Liver (tissue), 9 donors: ENCODE results near the gene HSFX2. TPM values are rescaled to one million over a fixed set of nuclear protein-coding genes. Genes with fewer than 3 reads are reported as not detected.

Experiments
- DNase-seq: peaks from one replicate; pipeline ENCODE4 v3.0.0-alpha.2; 2017; ENCODE audit warnings: low spot score
- H3K27ac ChIP-seq, 2 donors: one replicate each; pipeline ENCODE4 v1.7.0; 2013; ENCODE audit warnings: inconsistent platforms in 2 of 2, low read length in 2 of 2, control low read depth in 1 of 2, low read depth in 1 of 2, mild to moderate bottlenecking in 1 of 2
- H3K27me3 ChIP-seq, 4 donors: one replicate each; pipeline versions ENCODE4 v1.6.1 to v1.7.0; 2013; ENCODE audit warnings: low read length in 3 of 4, inconsistent platforms in 1 of 4, mild to moderate bottlenecking in 1 of 4, moderate library complexity in 1 of 4; ENCODE audit not compliant: control insufficient read depth in 4 of 4, insufficient read depth in 4 of 4
- H3K36me3 ChIP-seq, 4 donors: one replicate each; pipeline versions ENCODE4 v1.6.1 to v1.7.0; 2013; ENCODE audit warnings: low read length in 3 of 4, mild to moderate bottlenecking in 3 of 4, low read depth in 1 of 4, moderate library complexity in 1 of 4; ENCODE audit not compliant: control insufficient read depth in 4 of 4, insufficient read depth in 3 of 4
- H3K4me1 ChIP-seq, 4 donors: one replicate each; pipeline versions ENCODE4 v1.6.1 to v1.7.0; 2013; ENCODE audit warnings: low read length in 3 of 4, mild to moderate bottlenecking in 3 of 4, moderate library complexity in 1 of 4; ENCODE audit not compliant: control insufficient read depth in 4 of 4, insufficient read depth in 4 of 4
- H3K4me3 ChIP-seq, 3 donors: one replicate each; pipeline versions ENCODE4 v1.6.1 to v1.7.0; 2013; ENCODE audit warnings: low read length in 3 of 3, control low read depth in 1 of 3, low read depth in 1 of 3, mild to moderate bottlenecking in 1 of 3
- H3K9ac ChIP-seq, 2 donors: one replicate each; pipeline ENCODE4 v1.7.0; 2013; ENCODE audit warnings: low read length in 2 of 2, mild to moderate bottlenecking in 2 of 2, moderate library complexity in 2 of 2, control low read depth in 1 of 2, low read depth in 1 of 2
- H3K9me3 ChIP-seq, 4 donors: one replicate each; pipeline versions ENCODE4 v1.6.1 to v1.7.0; 2013; ENCODE audit warnings: low read length in 3 of 4; ENCODE audit not compliant: control insufficient read depth in 4 of 4
- CTCF ChIP-seq: fragments of 150-350 bp; IDR thresholded peaks from 2 replicates; pipeline ENCODE4 v1.5.1; 2017; ENCODE audit warnings: improper control_type of control experiment, low read depth, low read length; ENCODE audit not compliant: missing input control
- FOXA2 ChIP-seq: IDR thresholded peaks from 2 replicates; pipeline ENCODE4 v1.6.1; 2016; ENCODE audit warnings: antibody characterized with exemption
- GABPA ChIP-seq, 2 donors: IDR thresholded peaks in 1 of 2; conservative IDR thresholded peaks in 1 of 2; 2 replicates each; pipeline ENCODE4 v1.6.1; 2016; ENCODE audit warnings: antibody characterized with exemption in 2 of 2, mild to moderate bottlenecking in 1 of 2, moderate library complexity in 1 of 2
- HNF4A ChIP-seq, 2 donors: conservative IDR thresholded peaks; 2 replicates each; pipeline ENCODE4 v1.6.1; 2016; ENCODE audit warnings: antibody characterized with exemption in 2 of 2, mild to moderate bottlenecking in 2 of 2
- JUND ChIP-seq, 2 donors: IDR thresholded peaks; 2 replicates each; pipeline ENCODE4 v1.6.1; 2016; ENCODE audit warnings: antibody characterized with exemption in 2 of 2
- MAX ChIP-seq: IDR thresholded peaks from 2 replicates; pipeline ENCODE4 v1.6.1; 2016; ENCODE audit warnings: antibody characterized with exemption
- NR2F2 ChIP-seq: IDR thresholded peaks from 2 replicates; pipeline ENCODE4 v1.6.1; 2016; ENCODE audit warnings: antibody characterized with exemption
- RAD21 ChIP-seq, 2 donors: IDR thresholded peaks; 2 replicates each; pipeline ENCODE4 v1.6.1; 2016; ENCODE audit warnings: antibody characterized with exemption in 2 of 2, mild to moderate bottlenecking in 2 of 2
- RXRA ChIP-seq, 2 donors: IDR thresholded peaks; 2 replicates each; pipeline ENCODE4 v1.6.1; 2017 to 2018; ENCODE audit warnings: antibody characterized with exemption in 2 of 2, mild to moderate bottlenecking in 1 of 2
- SP1 ChIP-seq: IDR thresholded peaks from 2 replicates; pipeline ENCODE4 v1.6.1; 2018; ENCODE audit warnings: antibody characterized with exemption, mild to moderate bottlenecking
- TAF1 ChIP-seq: conservative IDR thresholded peaks from 2 replicates; pipeline ENCODE4 v1.6.1; 2016; ENCODE audit warnings: antibody characterized with exemption, mild to moderate bottlenecking
- YY1 ChIP-seq: IDR thresholded peaks from 2 replicates; pipeline ENCODE4 v1.6.1; 2016; ENCODE audit warnings: antibody characterized with exemption, mild to moderate bottlenecking
- ZBTB33 ChIP-seq: IDR thresholded peaks from 2 replicates; pipeline ENCODE4 v1.6.1; 2016; ENCODE audit warnings: antibody characterized with exemption
- WGBS: extraction: QIAGEN DNeasy Blood & Tissue Kit; methylation state at CpG from one replicate; pipeline ENCODE4 v1.1.7; 2013; 5-methylcytosine and 5-hydroxymethylcytosine counted together
- polyA plus RNA-seq, 2 donors: library from polyadenylated mRNA; stranded (reverse) in 1 of 2; unstranded in 1 of 2; fragments of 200-250 nt in 1 of 2; fragments of >200 nt in 1 of 2; fragmentation: Nextera tagmentation in 1 of 2; extraction: Ambion mirVana in 1 of 2; gene quantifications; one replicate each; pipeline versions ENCODE4 v1.2.1 to v1.2.3, GENCODE V29; 2013 to 2015
- total RNA-seq, 2 donors: library from RNA; depleted of rRNA; stranded (reverse); fragments of >200 nt; gene quantifications; one replicate each; pipeline ENCODE4 v1.2.3, GENCODE V29; 2014
- TF ChIP-seq, protein P1 (sequence below): IDR thresholded peaks from 2 replicates; pipeline ENCODE4 v1.6.1; 2016; ENCODE audit warnings: antibody characterized with exemption, mild to moderate bottlenecking
- donor health status: healthy.
- donor health status: healthy.
- donor health status: healthy.
- donor health status: healthy.
- donor health status: healthy.

HSFX2 gene
- total and polyA plus RNA-seq, 4 donors: 0.09 to 0.20 (median 0.15) TPM; not detected in 1

DNA sequence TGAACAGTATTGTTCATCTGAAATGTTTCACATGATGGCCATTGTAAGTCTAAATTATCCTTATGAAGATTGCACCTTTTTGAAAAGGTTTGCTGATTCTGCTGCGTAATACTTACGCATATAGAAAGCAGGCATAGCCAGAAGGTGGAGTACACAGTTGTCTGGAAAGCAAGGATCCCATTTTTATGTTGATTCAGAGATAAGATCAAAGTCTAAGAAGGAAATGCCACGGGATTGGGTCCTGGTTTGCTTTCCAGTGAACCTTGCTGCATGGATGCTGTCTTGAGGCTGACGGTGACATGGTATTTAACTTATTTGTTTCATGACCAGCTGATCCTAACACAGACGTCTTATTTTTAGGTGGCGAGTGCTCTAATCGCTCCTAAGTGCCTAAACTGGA lies 23.3 kb downstream of the HSFX2 start:
- no peak for TF ChIP-seq JUND (IDR thresholded peaks at IDR 0.05)
- TF ChIP-seq RAD21 (IDR thresholded peaks at IDR 0.05): no peak
- TF ChIP-seq FOXA2: no peak
- no peak for TF ChIP-seq RXRA (IDR thresholded peaks at IDR 0.05)
- TF ChIP-seq NR2F2: no peak
- TF ChIP-seq GABPA (IDR thresholded peaks at IDR 0.05 in 1 of 2, conservative IDR thresholded peaks at IDR 0.05 in 1 of 2): no peak
- no peak overlapping the region for H3K4me3 ChIP-seq
- WGBS: 69% methylated on average over 7 of the region's 7 CpGs
- H3K27ac ChIP-seq: no peak overlapping the region
- no peak overlapping the region for H3K9ac ChIP-seq
- H3K27me3 ChIP-seq: no peaks in the 10 kb centered on the region
- no peaks in the 10 kb centered on the region for H3K9me3 ChIP-seq
- no peaks in the 10 kb centered on the region for H3K4me1 ChIP-seq
- no peak for DNase-seq
- H3K36me3 ChIP-seq: no peaks in the 10 kb centered on the region

GRCh38 chrX:149570668-149571067 lies 24.4 kb downstream of the HSFX2 start:
- Histone ChIP-seq H3K9ac (no peak overlapping the region), H3K36me3 (no peaks in the 10 kb centered on the region), H3K27me3 (no peaks in the 10 kb centered on the region), H3K4me3 (no peak overlapping the region), H3K27ac (no peak overlapping the region), H3K4me1 (no peaks in the 10 kb centered on the region), H3K9me3 (no peaks in the 10 kb centered on the region)
- TF ChIP-seq SP1 (no peak), FOXA2 (no peak), NR2F2 (no peak), RAD21 (IDR thresholded peaks at IDR 0.05) (no peak), GABPA (IDR thresholded peaks at IDR 0.05 in 1 of 2, conservative IDR thresholded peaks at IDR 0.05 in 1 of 2) (no peak), ZBTB33 (no peak), CTCF (no peak), RXRA (IDR thresholded peaks at IDR 0.05) (no peak), JUND (IDR thresholded peaks at IDR 0.05) (no peak)
- TF ChIP-seq, protein P1, sequence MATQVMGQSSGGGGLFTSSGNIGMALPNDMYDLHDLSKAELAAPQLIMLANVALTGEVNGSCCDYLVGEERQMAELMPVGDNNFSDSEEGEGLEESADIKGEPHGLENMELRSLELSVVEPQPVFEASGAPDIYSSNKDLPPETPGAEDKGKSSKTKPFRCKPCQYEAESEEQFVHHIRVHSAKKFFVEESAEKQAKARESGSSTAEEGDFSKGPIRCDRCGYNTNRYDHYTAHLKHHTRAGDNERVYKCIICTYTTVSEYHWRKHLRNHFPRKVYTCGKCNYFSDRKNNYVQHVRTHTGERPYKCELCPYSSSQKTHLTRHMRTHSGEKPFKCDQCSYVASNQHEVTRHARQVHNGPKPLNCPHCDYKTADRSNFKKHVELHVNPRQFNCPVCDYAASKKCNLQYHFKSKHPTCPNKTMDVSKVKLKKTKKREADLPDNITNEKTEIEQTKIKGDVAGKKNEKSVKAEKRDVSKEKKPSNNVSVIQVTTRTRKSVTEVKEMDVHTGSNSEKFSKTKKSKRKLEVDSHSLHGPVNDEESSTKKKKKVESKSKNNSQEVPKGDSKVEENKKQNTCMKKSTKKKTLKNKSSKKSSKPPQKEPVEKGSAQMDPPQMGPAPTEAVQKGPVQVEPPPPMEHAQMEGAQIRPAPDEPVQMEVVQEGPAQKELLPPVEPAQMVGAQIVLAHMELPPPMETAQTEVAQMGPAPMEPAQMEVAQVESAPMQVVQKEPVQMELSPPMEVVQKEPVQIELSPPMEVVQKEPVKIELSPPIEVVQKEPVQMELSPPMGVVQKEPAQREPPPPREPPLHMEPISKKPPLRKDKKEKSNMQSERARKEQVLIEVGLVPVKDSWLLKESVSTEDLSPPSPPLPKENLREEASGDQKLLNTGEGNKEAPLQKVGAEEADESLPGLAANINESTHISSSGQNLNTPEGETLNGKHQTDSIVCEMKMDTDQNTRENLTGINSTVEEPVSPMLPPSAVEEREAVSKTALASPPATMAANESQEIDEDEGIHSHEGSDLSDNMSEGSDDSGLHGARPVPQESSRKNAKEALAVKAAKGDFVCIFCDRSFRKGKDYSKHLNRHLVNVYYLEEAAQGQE: no peak
- no peak for DNase-seq
- 69% methylated on average over 6 of the region's 6 CpGs for WGBS

GRCh38 chrX:149569770-149570169 lies 25.3 kb downstream of the HSFX2 start:
- H3K4me1 ChIP-seq: no peaks in the 10 kb centered on the region
- no peak overlapping the region for H3K27ac ChIP-seq
- H3K4me3 ChIP-seq: no peak overlapping the region
- DNase-seq: no peak
- 66% methylated on average over 2 of the region's 2 CpGs for WGBS
- no peaks in the 10 kb centered on the region for H3K27me3 ChIP-seq
- no peak overlapping the region for H3K9ac ChIP-seq
- H3K9me3 ChIP-seq: no peaks in the 10 kb centered on the region
- H3K36me3 ChIP-seq: no peaks in the 10 kb centered on the region
- TF ChIP-seq JUND (IDR thresholded peaks at IDR 0.05): no peak
- TF ChIP-seq TAF1: no peak
- no peak for TF ChIP-seq HNF4A (conservative IDR thresholded peaks at IDR 0.05)
- TF ChIP-seq SP1: no peak
- TF ChIP-seq RAD21 (IDR thresholded peaks at IDR 0.05): no peak
- TF ChIP-seq FOXA2: no peak
- no peak for TF ChIP-seq ZBTB33
- no peak for TF ChIP-seq MAX
- TF ChIP-seq CTCF: no peak
- TF ChIP-seq YY1: no peak
- no peak for TF ChIP-seq RXRA (IDR thresholded peaks at IDR 0.05)
- no peak for TF ChIP-seq NR2F2
